ENCODE data around the gene SCG2. TPM values are rescaled to one million over a fixed set of nuclear protein-coding genes. Genes with fewer than 3 reads are reported as not detected.
A peak's percentile ranks its signal among the peaks of the same experiment; 100 is the strongest.

Gene SCG2
- total RNA-seq, 1 experiment from 2014 or later, result 2.2 TPM

DNA sequence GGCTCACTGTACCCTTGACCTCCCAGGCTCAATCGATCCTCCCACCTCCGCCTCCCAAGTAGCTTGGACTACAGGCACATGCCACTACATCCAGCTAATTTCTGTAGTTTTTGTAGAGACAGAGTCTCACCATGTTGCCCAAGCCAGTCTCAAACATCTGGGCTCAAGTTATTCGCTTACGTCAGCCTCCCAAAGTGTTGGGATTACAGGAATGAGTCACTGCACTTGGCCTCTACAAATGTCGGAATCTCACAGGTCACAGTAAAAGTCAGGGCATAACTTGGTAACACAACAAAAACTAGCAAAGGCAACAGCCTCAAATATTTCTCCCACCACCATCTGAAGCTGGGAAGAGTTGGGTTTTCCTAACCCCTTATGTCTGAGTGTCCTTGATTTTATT, 25.3 kb downstream of the SCG2 start:
- DNase-seq (ENCODE audit: low spot score), result peak; percentile 90

DNA sequence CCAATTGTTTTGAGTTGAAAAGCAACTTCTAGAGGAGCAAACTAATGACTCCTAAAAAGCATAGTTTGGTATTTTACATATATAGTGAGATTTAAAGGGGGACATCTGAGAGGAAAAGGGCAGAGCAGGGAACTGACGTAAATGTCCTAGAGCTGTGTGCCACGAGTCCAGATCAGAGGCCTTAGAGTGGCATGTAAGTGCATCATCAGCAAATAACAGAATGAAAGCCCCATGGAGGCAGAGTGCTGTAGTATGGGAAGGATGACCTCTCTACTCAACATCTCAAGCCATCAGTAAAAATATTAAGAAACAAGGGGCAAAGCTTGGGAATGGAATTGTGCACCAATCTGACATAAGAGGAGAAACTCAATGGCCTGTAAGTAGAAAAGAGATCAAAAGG, 31.4 kb downstream of the SCG2 start:
- no peak for DNase-seq (ENCODE audit: low spot score)

DNA sequence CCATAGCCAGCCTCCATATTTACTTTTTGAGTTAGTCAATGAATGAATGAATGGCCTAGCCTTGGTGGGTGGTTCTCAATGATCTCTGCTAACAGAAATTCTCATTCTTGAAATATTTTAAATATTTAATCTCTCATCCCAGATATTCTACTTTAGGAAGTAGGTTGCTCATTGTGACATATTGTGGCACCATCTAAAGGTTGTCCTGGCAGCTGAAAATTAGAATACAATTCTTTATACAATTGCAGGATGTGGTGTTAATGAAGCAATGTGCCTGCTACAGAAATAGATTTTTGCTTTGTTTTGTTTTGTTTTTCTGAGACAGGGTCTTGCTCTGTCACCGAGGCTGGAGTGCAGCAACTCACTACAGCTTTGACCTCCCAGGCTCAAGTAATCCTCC, 35.8 kb downstream of the SCG2 start:
- no peak for DNase-seq (ENCODE audit: low spot score)

DNA sequence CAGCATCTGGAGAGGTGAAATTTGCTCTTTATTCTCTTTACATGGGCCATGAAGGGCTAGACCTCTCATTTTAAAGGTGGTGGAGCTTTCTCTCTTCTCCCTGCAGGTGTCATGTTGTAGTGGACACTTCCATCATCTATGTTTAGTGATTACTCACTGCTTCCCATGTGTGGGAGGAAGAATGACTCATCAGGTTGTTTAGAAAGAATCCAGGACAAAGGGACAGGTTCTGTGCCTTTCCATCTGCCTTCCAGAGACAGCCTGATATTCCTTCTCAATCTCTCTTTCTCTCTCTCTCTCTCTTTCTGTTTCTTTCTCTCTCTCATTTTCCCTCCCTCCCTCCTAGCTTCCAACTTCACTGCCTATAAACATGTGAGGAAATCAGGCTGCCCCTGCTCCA, 38.7 kb downstream of the SCG2 start:
- peak; percentile 90 for DNase-seq (ENCODE audit: low spot score)

DNA sequence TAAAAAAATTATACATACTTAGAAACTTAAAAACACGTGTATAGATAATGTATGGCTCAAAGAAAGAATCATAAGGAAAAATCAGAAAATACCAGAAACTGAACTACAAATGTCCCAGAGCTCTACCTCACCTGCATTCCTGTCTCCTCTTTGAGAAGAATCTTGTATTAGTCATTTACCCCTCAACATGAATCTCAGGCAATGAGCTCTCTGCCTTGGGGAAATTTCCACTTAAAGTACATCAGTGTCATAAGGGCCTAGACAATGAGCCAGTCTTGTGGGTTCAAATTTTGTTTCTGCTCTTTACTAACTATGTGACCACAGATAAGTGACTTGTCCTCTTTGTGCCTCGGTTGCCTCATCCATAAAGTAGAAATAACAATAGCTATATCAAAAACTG, 40.1 kb downstream of the SCG2 start:
- no peak for DNase-seq (ENCODE audit: low spot score)

DNA sequence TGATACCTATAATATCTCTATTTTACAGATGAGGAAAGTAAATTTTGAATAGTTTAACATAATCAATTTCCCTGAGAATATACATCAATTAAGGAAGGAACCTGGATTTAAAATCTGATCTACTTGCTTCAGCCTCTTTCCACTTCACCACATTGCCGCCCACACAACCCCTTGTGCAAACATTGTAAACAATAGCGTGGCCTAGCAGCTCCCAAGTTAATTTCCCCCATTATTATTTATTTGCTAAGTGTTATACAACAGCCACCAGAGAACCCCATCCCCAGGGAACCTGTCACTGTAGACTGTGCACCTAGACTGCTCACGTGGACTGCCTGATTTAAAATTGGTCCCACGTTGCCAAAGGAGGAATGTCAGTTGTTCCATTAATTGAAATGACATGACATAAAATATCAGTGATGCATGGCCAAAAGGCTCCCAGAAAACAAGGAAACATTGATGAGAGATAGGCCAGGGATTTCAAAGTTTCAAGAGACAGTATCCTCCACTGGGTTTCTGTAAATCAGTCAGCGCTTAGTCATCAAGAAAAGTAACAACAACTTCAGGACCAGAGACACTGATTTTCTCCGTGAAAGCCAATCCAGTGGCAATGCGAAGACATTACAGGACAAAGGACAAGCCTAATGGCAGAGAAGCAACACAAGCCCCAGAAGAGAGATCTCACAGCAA, 41.3 kb downstream of the SCG2 start:
- peak; percentile 56 for DNase-seq (ENCODE audit: low spot score)

DNA sequence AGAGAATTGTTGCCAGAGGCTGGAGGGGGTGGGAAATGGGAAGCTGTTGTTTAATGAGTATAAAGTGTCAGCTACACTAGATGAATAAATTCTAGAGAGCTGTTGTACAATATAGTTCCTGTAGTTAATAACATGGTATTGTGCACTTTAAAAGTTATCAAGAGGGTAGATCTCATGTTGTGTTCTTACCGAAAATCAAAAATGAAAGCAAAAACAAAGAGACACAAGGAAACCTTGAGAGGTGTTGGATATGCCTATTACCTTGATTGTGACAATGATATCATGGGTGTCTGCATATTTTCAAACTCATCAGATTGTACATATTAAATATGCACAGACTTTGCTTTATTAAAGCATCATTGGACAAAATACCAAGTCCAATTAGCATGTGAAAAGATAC, 43.2 kb downstream of the SCG2 start:
- no peak for DNase-seq (ENCODE audit: low spot score)

DNA sequence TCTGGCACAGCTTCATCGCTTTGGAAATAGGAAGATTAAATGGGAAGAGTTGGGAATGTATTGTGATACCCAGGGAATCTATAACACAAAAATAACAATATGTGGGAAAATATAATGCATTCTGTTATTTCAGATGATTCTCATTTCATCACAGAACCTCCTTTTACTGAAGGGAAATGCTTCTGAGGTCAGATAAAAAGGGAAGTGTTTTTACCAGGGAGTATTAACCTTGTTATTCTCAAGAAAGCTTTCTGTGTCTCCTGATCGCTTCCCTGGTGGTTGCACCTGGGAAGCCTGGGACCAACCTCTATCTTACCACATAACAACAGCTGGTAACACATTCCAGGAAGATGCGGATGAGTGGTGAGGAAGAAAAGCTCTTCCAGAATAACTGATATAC, 47.2 kb downstream of the SCG2 start:
- no peak for DNase-seq (ENCODE audit: low spot score)

DNA sequence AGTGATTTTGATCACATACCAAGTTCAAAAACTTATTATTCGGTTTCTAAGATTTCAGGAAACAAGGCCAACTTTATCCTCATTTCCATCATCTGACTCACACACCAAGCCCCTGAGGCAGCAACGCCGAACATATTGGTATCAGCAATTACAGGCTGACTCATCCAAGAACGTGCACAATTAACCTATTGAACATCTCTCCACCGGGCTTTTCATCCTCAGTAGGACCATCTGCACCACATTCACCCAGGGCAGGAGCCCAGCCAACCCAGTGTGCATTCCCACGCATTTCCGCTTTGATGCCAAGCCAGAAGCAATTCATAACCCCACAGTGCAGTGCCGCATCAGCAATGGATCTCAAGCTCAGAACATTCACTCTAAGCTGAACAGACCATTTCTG, 52.9 kb downstream of the SCG2 start:
- peak; percentile 91 for DNase-seq (ENCODE audit: low spot score)

DNA sequence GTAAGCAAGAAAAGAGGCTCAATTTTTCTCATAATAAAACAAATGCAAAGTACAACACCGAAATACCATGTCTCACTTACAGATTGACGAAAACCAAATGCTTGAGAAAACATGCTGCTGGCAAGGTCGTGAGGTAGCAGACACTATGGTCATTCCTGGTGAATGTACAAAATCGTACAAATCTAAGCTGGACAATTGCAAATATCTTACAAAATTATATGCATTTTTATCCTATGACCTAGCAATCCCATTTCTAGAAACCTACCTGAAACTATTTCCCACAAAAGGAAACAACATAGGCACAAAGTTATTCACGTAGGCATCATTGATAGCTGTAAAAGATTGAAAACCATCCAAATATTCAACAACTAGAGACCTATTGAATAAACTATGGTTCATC, 54.0 kb downstream of the SCG2 start:
- no peak for DNase-seq (ENCODE audit: low spot score)

Other genes with a start within 250 kb of the SCG2 start
- 8.9 and 27.7 TPM in 2 replicates for gene AP1S3, start 235.2 kb upstream of the SCG2 start, total RNA-seq (2014; rRNA removed; shearing (Covaris generic))